GM18511 (cell line): ENCODE data around the gene SURF2.

Source experiments
- ATAC-seq: cut with Tn5 transposase; IDR thresholded peaks from one replicate; pipeline ENCODE4 v1.9.1; 2021; ENCODE audit warnings: mild to moderate bottlenecking, moderate library complexity; ENCODE audit not compliant: unreplicated experiment

Gene SURF2

DNA sequence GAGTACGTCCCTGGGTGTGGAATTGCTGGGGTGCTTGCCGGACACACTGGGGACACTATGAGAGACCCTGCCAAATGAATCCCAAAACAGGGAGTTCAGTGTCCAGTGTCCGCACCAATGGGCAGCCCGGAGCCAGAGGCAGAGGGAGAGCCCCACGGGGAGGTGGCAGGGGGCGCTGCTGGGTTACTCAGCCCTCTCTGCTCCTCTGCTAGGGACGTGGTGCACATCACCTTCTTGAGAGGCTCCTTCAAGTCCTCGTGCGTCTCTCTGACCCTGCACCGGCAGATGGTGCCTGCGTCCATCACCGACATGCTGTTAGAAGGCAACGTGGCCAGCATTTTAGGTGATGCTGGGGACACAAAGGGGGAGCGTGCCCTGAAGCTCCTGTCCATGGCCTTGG, 40.6 kb downstream of the SURF2 start:
- no peak for ATAC-seq

DNA sequence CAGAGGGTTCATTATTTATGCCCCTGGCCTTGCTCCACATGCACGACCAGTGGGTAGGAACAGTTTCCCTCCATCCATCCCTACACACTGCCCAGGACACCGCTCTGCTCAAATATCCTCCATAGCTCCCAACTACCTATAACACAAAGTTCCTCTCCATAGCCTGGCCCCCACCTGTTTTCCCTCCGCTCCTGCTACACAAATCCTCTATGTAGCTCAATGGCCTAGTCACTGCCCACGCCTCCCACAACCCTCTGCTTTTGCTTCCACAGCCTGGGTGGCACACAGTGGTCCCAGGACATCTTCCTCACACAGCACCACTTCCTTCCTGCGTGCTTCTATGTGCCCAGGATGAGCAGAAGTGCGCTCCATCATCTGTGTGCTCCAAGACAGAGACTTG, 41.0 kb downstream of the SURF2 start:
- no peak for ATAC-seq

DNA sequence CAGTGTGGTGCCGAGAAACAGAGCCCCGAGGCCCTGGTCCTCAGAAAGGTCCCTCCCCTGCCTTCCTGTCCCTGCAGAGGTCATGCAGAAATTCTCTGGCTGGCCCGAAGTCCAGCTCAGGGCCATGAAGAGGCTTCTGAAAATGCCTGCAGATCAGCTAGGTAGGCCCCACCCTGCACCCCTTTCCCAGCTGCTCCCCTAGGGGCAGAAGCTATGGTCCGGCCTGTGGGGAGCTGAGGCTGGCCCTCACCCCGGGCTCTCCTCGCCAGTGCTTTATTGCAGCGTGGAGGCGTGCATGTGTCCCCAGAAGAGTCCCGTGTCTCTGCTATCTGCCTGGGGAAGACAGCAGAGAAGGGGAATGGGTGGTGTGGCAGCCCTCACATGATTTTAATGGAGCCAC, 41.5 kb downstream of the SURF2 start:
- no peak for ATAC-seq

DNA sequence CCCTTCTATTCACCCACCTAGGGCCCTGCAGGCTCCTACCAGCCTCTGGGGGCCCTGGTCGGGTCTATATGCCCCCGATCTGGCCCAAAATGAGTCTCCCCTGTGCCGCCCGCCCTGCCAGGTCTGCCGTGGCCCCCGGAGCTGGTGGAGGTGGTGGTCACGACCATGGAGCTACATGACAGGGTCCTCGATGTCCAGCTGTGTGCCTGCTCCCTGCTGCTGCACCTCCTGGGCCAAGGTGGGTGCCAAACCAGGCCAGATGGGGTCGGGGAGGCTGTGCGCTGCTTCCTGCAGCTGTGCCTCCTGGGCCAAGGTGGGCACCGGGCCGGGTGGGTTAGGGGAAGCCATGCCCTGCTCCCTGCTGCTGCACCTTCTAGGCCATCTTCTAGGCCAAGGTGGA, 43.9 kb downstream of the SURF2 start:
- ATAC-seq = no peak

DNA sequence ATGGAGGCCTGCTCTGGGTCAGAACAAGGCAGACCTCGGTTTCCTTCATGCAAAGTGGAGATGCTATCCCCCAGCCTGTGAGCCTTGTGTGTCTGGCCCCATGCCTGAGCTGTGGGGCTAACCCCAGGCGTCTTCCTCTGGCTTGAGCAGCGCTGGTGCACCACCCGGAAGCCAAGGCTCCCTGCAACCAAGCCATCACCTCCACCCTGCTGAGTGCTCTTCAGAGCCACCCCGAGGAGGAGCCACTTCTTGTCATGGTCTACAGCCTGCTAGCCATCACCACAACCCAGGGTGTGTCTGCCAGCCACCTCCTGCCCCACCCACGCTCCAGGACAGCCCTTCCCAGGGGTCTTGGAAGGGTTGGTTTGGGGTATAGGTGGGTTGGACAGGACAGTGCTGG, 45.2 kb downstream of the SURF2 start:
- no peak for ATAC-seq

DNA sequence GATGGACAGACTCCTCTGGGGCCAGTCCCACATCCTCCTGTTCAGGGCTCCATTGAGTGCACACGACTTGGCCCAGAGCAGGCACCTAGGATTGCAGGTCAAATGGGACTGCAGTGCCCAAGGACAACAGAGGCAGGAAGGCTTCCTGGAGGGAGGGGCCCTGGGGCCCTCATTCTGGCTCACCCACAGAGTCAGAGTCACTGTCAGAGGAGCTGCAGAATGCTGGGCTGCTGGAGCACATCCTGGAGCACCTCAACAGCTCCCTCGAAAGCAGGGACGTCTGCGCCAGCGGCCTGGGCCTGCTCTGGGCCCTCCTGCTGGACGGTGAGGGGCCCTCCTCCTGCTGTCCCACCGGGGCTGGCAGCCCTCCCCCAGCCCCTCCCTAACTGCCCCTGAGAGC, 46.3 kb downstream of the SURF2 start:
- no peak for ATAC-seq

DNA sequence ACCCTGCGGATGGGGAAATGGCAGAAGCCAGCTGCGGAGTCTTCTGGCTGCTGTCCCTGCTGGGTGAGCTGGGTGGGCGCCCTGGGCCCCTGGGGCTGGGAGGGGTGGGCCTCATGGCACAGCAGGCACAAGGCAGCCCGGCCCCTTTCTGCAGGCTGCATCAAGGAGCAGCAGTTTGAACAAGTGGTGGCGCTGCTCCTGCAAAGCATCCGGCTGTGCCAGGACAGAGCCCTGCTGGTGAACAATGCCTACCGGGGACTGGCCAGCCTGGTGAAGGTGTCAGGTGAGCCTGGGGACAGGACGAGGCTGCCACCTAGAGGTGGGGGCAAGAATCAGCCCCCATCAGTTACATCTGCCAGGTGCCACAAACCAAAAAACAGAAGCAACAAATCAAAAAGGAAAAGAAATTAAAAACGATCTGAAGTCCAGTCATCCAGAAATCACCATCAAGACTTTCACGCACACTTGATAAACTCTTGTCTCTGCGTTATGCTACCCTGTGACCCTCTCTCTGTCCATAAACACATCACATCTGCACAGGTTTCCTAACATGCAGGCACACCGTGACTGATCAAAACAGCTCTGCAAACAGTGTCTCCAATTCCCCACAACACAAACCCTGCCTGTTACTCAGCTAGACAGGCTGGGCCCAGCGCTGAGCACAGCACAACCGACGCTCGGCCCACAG, 47.6 kb downstream of the SURF2 start:
- no peak for ATAC-seq

DNA sequence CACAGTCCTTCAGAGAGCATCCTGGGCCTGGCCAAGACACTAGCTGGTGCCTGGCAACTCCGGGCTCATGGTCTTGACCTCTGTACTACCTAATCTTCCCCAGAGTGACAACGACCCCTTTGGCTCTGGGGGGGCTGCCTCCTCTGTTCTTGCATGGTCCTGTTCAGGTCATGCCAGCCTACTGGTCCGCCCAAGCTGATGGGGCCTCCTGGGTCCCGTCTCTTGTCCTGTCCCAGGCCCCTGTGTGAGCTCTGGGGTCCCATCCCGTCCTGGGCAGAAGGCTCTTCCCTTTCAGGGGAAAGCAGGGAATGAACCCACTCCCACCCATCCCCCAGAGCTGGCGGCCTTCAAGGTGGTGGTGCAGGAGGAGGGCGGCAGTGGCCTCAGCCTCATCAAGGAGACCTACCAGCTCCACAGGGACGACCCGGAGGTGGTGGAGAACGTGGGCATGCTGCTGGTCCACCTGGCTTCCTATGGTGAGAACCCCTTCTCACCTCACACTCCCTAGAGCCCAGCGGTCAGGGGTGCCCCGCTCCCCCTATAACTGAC, 48.2 kb downstream of the SURF2 start:
- ATAC-seq = no peak

DNA sequence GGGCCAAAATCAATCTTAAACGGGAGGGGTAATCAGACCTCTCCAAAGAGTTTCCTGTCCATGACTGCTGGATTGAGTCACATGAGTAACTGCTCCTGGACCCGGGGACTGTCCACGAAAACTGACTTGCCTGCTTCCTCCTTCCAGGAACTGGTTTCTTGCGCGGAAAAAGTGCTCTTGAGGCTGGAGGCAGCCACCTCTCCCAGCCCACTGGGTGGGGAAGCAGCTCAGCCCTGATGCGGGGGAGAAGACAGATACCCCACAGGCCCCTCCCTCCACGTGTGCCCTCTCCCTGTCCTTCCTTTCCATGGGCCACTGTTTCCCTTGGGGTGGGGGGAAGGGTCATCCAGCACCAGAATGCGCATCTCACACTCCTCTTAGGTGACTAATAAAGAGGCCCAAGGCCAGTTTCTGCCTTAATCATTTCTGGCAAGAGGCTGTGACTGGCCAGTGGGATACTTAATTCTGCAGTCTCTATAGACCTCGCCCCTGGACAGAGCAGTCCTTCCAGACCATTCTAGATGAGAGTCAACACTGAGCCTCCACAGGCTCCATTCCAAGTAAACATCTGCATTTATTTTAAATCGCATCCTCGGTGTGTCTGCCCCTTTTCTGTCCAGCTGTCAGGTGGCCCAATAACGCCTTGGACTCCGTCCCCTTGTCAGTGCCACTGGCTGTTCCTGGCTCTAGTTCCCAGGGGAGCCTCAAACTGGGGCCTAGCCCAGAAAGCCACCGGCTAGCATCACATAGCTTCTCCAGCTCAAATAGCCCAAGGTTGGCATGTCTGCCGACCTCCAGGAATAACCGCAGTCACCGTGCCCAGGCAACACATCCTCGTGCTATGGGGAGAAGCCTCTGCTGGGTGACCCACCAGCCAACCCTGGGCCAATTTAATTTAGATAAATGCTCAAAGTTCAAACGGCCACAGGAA, 49.4 kb downstream of the SURF2 start:
- ATAC-seq = no peak

DNA sequence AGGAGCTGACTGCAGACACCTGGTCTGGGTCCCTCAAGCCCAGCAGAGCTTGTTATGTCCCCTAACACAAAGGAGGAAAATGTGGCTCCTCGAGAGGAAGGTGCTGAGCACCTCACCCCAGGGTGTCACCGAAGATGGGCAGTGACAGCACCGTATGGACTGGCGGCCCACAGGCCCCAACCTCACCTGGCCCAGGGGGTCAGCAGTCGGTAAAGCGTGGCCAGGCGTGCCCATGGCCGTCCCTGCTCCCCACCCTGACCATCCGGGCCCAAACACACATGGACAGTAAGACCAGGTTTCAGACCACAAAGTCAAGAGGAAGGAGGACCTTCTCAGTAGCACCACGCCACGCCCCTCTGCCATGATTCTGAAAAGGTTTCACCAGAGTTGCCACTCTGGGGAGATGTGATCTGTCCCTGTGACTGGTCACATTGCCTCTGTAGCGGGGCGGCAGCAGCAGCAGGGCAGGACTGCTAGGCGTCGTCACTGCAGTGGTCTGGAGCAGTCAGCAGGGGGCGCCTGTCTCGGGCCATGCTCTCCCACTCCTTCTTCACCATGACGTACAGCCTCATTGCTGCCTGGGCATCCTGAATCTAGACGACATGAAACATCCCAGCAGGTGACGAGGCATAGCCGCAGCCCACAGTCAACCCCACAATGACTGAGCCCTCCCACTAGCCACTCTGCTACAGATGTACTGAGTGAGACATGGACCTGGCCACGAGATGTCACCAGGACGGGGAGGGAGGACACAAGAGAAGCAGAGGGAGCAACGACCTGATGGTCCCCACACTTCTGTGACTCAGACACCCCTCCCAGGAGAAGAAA, 50.3 kb downstream of the SURF2 start:
- ATAC-seq = no peak

DNA sequence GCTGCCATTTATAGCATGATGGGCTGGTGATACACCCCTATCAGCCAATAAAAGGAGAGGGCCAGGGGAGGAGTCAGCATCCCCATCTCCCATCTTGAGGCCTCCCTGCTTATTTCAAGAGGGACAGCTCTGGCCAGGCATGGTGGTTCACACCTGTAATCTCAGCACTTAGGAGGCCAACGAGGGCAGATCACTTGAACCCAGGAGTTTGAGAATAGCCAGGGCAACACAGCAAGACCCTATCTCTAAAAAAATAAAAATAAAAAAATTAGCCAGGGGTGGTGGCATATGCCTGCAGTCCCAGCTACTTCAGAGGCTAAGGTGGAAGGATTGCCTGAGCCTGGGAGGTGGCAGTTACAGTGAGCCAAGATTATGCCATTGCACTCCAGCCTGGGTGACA, 51.7 kb downstream of the SURF2 start:
- no peak for ATAC-seq
